K562 (cell line): ENCODE data around the gene LZTR1. TPM values are rescaled to one million over a fixed set of nuclear protein-coding genes. Genes with fewer than 3 reads are reported as not detected.

Experiments used
- CBFA2T2 ChIP-seq: fragments of 450-650 bp; conservative IDR thresholded peaks from 2 replicates; pipeline ENCODE4 v1.6.1; 2017; ENCODE audit warnings: mild to moderate bottlenecking
- EWSR1 ChIP-seq: fragments of 450-650 bp; IDR thresholded peaks from 2 replicates; pipeline ENCODE4 v1.6.1; 2018; ENCODE audit warnings: borderline replicate concordance, mild to moderate bottlenecking, low read depth, moderate library complexity; ENCODE audit not compliant: partially characterized antibody
- FOXK1 ChIP-seq: sonication (generic); formaldehyde crosslinking; IDR thresholded peaks from 2 replicates; pipeline ENCODE4 v1.8.0; 2022; ENCODE audit warnings: missing genetic modification reagents, mild to moderate bottlenecking, borderline replicate concordance
- KAT2B ChIP-seq: IDR thresholded peaks from one replicate; pipeline ENCODE4 v1.6.1; 2012; ENCODE audit warnings: low read depth, mild to moderate bottlenecking, control low read depth, inconsistent platforms, low read length, moderate library complexity
- NFRKB ChIP-seq: fragments of 450-650 bp; IDR thresholded peaks from 2 replicates; pipeline ENCODE4 v1.6.1; 2016; ENCODE audit warnings: low read depth
- NONO ChIP-seq, 2 experiments: fragments of 200-400 bp in 1 of 2; fragments of 450-650 bp in 1 of 2; formaldehyde crosslinking in 1 of 2; IDR thresholded peaks; 2 replicates each; pipeline ENCODE4 v1.6.1; 2017; ENCODE audit warnings: low read depth in 2 of 2, mild to moderate bottlenecking in 2 of 2, moderate library complexity in 2 of 2, low read length in 1 of 2
- PHTF2 ChIP-seq: fragments of 250-450 bp; sonication (Bioruptor Pico); IDR thresholded peaks from 2 replicates; pipeline ENCODE4 v1.5.0; 2021; ENCODE audit warnings: mild to moderate bottlenecking
- RB1 ChIP-seq: fragments of 450-650 bp; IDR thresholded peaks from 2 replicates; pipeline ENCODE4 v1.6.1; 2017; ENCODE audit warnings: low read depth, mild to moderate bottlenecking
- RCOR1 ChIP-seq, 2 experiments: IDR thresholded peaks; 2 replicates each; pipeline ENCODE4 v1.6.1; 2012; ENCODE audit warnings: low read depth in 2 of 2, low read length in 2 of 2, borderline replicate concordance in 1 of 2, improper control_type of control experiment in 1 of 2
- SAP30 ChIP-seq: fragments of 200-600 bp; sonication (generic); IDR thresholded peaks from 2 replicates; pipeline ENCODE4 v1.6.1; 2012; ENCODE audit warnings: borderline replicate concordance, low read depth, mild to moderate bottlenecking, moderate library complexity, low read length, control low read depth, inconsistent platforms; ENCODE audit not compliant: insufficient read depth, poor library complexity, severe bottlenecking
- SMAD3 ChIP-seq: fragments of 450-650 bp; formaldehyde crosslinking; conservative IDR thresholded peaks from 2 replicates; pipeline ENCODE4 v1.4.0; 2020; ENCODE audit warnings: mild to moderate bottlenecking
- SRF ChIP-seq, 2 experiments: fragments of 250-450, 450-650 bp in 1 of 2; sonication (Bioruptor Pico) in 1 of 2; sonication (generic) in 1 of 2; formaldehyde crosslinking; IDR thresholded peaks; 2 replicates each; pipeline versions ENCODE4 v1.5.0 to v1.5.1; 2020 to 2022; ENCODE audit warnings: mild to moderate bottlenecking in 1 of 2, missing genetic modification reagents in 1 of 2
- STAT5B ChIP-seq: fragments of 250-450 bp; sonication (Bioruptor Pico); IDR thresholded peaks from 2 replicates; pipeline ENCODE4 v1.8.0; 2021; ENCODE audit warnings: mild to moderate bottlenecking, inconsistent platforms
- TARDBP ChIP-seq: fragments of 450-650 bp; IDR thresholded peaks from 2 replicates; pipeline ENCODE4 v1.6.1; 2016
- TGIF2 ChIP-seq: sonication (generic); formaldehyde crosslinking; IDR thresholded peaks from 2 replicates; pipeline ENCODE4 v1.8.1; 2022; ENCODE audit warnings: mild to moderate bottlenecking, missing genetic modification reagents, moderate library complexity
- THAP7 ChIP-seq: fragments of 250-450 bp; sonication (Bioruptor Pico); IDR thresholded peaks from 2 replicates; pipeline ENCODE4 v1.5.0; 2021
- TOE1 ChIP-seq, 2 experiments: fragments of 450-650 bp in 1 of 2; sonication (generic) in 1 of 2; formaldehyde crosslinking in 1 of 2; IDR thresholded peaks; 2 replicates each; pipeline versions ENCODE4 v1.7.1 to v1.8.0; 2016 to 2022; ENCODE audit warnings: borderline replicate concordance in 2 of 2, mild to moderate bottlenecking in 2 of 2, antibody characterized with exemption in 1 of 2, inconsistent platforms in 1 of 2, low read depth in 1 of 2, missing genetic modification reagents in 1 of 2, moderate library complexity in 1 of 2
- ZBED1 ChIP-seq: IDR thresholded peaks from 2 replicates; pipeline ENCODE4 v1.6.1; 2014
- ZBTB34 ChIP-seq: fragments of 250-450 bp; sonication (Bioruptor Pico); IDR thresholded peaks from 2 replicates; pipeline ENCODE4 v1.8.0; 2021; ENCODE audit warnings: mild to moderate bottlenecking, moderate library complexity
- ZFP30 ChIP-seq: fragments of 250-450 bp; sonication (Bioruptor Pico); IDR thresholded peaks from 2 replicates; pipeline ENCODE4 v1.8.0; 2022; ENCODE audit warnings: moderate library complexity, mild to moderate bottlenecking, inconsistent platforms, borderline replicate concordance
- ZNF175 ChIP-seq: fragments of 200-800 bp; sonication (Bioruptor generic); IDR thresholded peaks from 2 replicates; pipeline ENCODE4 v1.6.1; 2016; ENCODE audit warnings: low read depth, mild to moderate bottlenecking, missing genetic modification characterization, missing compliant biosample characterization
- ZZZ3 ChIP-seq: fragments of 450-650 bp; IDR thresholded peaks from 2 replicates; pipeline ENCODE4 v1.6.1; 2016; ENCODE audit warnings: antibody characterized with exemption, mild to moderate bottlenecking, moderate library complexity
- polyA plus RNA-seq, 8 experiments: library from polyadenylated mRNA; depleted of rRNA in 4 of 8; stranded (reverse) in 5 of 8; unstranded in 3 of 8; fragments of >200 nt; fragmentation: Nextera tagmentation in 2 of 8; fragmentation: Illumina TruSeq in 1 of 8; extraction: Ambion mirVana in 2 of 8; extraction: Trizol in 1 of 8; gene quantifications; 2 replicates each; pipeline versions ENCODE4 v1.2.1 to v1.2.3, GENCODE V29; 2011 to 2014; ENCODE audit warnings: inconsistent platforms in 1 of 8, missing spikeins in 1 of 8
- total RNA-seq, 7 experiments: library from RNA; depleted of rRNA in 6 of 7; stranded (reverse); fragments of >200 nt in 6 of 7; fragmentation: Illumina TruSeq in 2 of 7; extraction: Trizol in 2 of 7; gene quantifications; 2 replicates each; pipeline versions ENCODE4 v1.2.1 to v1.2.3, GENCODE V29; 2011 to 2021; ENCODE audit warnings: low replicate concordance in 1 of 7
- TF ChIP-seq, protein P1 (sequence below): IDR thresholded peaks from 3 replicates; pipeline ENCODE4 v1.6.1; 2011; ENCODE audit warnings: borderline replicate concordance, mild to moderate bottlenecking, moderate library complexity; ENCODE audit not compliant: insufficient read length; ENCODE audit errors: extremely low read depth

Gene LZTR1
- total and polyA plus RNA-seq, 9 of the 15 experiments (the other 6 are each of a cell fraction or from before 2014, with no cell fraction given): 2.2 to 135 (median 63.0) TPM

DNA sequence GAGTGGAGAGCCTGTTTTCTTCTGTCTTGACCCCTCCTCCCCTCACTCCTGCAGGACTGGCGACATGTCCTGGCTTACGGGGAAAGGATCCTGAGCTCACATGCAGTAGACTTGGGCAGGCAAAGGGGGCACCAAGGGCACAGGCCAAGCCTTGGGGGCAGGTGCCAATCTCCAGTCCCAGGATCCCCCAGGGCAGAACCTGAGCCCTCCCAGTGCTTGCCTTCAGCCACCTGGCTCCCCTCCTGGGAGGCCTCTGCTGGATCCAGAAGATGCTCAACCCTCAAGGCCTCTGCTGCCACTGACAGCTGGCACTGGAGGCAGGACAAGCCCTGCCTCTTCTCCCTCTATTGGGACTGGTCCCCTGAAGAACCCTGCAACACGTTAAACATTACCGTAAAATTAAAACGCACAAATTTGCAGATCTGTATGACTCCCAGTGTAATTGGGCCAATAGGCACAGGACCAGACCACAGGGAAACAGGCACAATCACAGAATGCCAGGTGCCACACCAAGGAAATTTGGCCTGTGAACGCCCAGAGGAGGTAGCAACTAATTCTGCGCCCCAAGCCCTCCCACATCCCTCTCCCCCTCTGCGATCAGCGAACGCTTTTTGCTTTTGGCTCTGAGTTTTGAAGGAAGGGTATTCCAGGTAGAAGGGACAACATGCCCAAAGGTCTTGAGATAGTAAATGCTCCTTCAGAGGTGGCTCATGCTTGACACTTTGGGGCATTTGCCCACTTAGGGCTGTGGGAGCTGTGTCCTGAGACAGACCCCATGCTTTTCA, 967 bp upstream of the LZTR1 start (continued):
- no peak for TF ChIP-seq TOE1 (IDR thresholded peaks at IDR 0.05; ENCODE audit: borderline replicate concordance)
- no peak for TF ChIP-seq TOE1 (CRISPR knock-in tag; IDR thresholded peaks at IDR 0.05; ENCODE audit: borderline replicate concordance, low read depth)
- peak in 1 of 2 experiments; percentile 5; a peak in 1 of 4 replicates for TF ChIP-seq RCOR1 (IDR thresholded peaks at IDR 0.05; ENCODE audit: borderline replicate concordance in 1 of 2, low read depth in 2 of 2, low read length in 2 of 2)
- TF ChIP-seq CBFA2T2: no peak
- no peak for TF ChIP-seq SAP30
- 0 out of 2 replicates have a peak, but pooled peaks have one; percentile 43 for TF ChIP-seq SMAD3 (CRISPR knock-in tag)
- TF ChIP-seq KAT2B: no peak
- TF ChIP-seq STAT5B: no peak
- TF ChIP-seq PHTF2 (CRISPR knock-in tag): no peak
- TF ChIP-seq SRF (CRISPR knock-in tag; IDR thresholded peaks at IDR 0.05): 0 out of 4 replicates have a peak, but pooled peaks of 1 of the 2 experiments have one; percentile 27
- no peak for TF ChIP-seq ZBTB34 (CRISPR knock-in tag)
- TF ChIP-seq TARDBP: no peak
- no peak for TF ChIP-seq NFRKB
- TF ChIP-seq THAP7 (CRISPR knock-in tag): no peak
- TF ChIP-seq ZBED1: no peak
- no peak for TF ChIP-seq EWSR1
- no peak for TF ChIP-seq ZZZ3
- no peak for TF ChIP-seq RB1
- no peak for TF ChIP-seq NONO (IDR thresholded peaks at IDR 0.05; ENCODE audit: low read depth in 2 of 2, low read length in 1 of 2)
- no peak for TF ChIP-seq ZNF175
- TF ChIP-seq, protein P1, sequence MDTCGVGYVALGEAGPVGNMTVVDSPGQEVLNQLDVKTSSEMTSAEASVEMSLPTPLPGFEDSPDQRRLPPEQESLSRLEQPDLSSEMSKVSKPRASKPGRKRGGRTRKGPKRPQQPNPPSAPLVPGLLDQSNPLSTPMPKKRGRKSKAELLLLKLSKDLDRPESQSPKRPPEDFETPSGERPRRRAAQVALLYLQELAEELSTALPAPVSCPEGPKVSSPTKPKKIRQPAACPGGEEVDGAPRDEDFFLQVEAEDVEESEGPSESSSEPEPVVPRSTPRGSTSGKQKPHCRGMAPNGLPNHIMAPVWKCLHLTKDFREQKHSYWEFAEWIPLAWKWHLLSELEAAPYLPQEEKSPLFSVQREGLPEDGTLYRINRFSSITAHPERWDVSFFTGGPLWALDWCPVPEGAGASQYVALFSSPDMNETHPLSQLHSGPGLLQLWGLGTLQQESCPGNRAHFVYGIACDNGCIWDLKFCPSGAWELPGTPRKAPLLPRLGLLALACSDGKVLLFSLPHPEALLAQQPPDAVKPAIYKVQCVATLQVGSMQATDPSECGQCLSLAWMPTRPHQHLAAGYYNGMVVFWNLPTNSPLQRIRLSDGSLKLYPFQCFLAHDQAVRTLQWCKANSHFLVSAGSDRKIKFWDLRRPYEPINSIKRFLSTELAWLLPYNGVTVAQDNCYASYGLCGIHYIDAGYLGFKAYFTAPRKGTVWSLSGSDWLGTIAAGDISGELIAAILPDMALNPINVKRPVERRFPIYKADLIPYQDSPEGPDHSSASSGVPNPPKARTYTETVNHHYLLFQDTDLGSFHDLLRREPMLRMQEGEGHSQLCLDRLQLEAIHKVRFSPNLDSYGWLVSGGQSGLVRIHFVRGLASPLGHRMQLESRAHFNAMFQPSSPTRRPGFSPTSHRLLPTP: no peak
- no peak for TF ChIP-seq FOXK1 (CRISPR knock-in tag)
- no peak for TF ChIP-seq ZFP30 (CRISPR knock-in tag)
- TF ChIP-seq TGIF2 (CRISPR knock-in tag): no peak
